SK-MEL-5 (cell line): ENCODE results near the gene NAA35. TPM values are rescaled to one million over a fixed set of nuclear protein-coding genes. Genes with fewer than 3 reads are reported as not detected.

Experiments
- total RNA-seq: library from RNA; depleted of rRNA; stranded (reverse); fragments of >200 nt; shearing (Covaris generic); gene quantifications from 2 replicates; pipeline ENCODE4 v1.2.3, GENCODE V29; 2014; rRNA removed

The NAA35 gene
- total RNA-seq, 1 experiment from 2014 or later = 29.2 TPM

Other genes with a start within 250 kb of the NAA35 start
- gene AGTPBP1, start 199.2 kb upstream of the NAA35 start, total RNA-seq = 15.8 and 17.9 TPM in 2 replicates
- 106 and 114 TPM in 2 replicates for gene GOLM1, start 158.4 kb downstream of the NAA35 start, total RNA-seq